ENCODE data around the gene CRIP2. TPM values are rescaled to one million over a fixed set of nuclear protein-coding genes. Genes with fewer than 3 reads are reported as not detected.
A peak's percentile ranks its signal among the peaks of the same experiment; 100 is the strongest.

Gene CRIP2
- total and polyA plus RNA-seq, 2 of the 13 experiments (the other 11 are each of a cell fraction or from before 2014, with no cell fraction given): 31.6 to 37.9 TPM

- peak; percentile 10; the same call in 1 of the 2 replicates for TF ChIP-seq ZNF770 (CRISPR knock-in tag; IDR thresholded peaks at IDR 0.05)
- no peak for TF ChIP-seq GTF2F1 (IDR thresholded peaks at IDR 0.05; ENCODE audit: low read length)
- 0 out of 2 replicates have a peak, but pooled peaks have one; percentile 20 for TF ChIP-seq ZNF761 (CRISPR knock-in tag; conservative IDR thresholded peaks at IDR 0.05)
- TF ChIP-seq ZC3H13 (CRISPR knock-in tag; IDR thresholded peaks at IDR 0.05): no peak
- TF ChIP-seq PRPF4 (IDR thresholded peaks at IDR 0.05; ENCODE audit: low read depth, low read length, poor library complexity, severe bottlenecking): no peak
- TF ChIP-seq GATAD2A (CRISPR knock-in tag; IDR thresholded peaks at IDR 0.05): no peak
- TF ChIP-seq ZNF501 (CRISPR knock-in tag; IDR thresholded peaks at IDR 0.05): 0 out of 2 replicates have a peak, but pooled peaks have one; percentile 11
- TF ChIP-seq, protein P1, sequence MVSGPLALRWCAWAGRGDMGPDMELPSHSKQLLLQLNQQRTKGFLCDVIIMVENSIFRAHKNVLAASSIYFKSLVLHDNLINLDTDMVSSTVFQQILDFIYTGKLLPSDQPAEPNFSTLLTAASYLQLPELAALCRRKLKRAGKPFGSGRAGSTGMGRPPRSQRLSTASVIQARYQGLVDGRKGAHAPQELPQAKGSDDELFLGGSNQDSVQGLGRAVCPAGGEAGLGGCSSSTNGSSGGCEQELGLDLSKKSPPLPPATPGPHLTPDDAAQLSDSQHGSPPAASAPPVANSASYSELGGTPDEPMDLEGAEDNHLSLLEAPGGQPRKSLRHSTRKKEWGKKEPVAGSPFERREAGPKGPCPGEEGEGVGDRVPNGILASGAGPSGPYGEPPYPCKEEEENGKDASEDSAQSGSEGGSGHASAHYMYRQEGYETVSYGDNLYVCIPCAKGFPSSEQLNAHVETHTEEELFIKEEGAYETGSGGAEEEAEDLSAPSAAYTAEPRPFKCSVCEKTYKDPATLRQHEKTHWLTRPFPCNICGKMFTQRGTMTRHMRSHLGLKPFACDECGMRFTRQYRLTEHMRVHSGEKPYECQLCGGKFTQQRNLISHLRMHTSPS (CRISPR knock-in tag; IDR thresholded peaks at IDR 0.05; ENCODE audit: low read depth): peak; percentile 87
- TF ChIP-seq ATF7 (IDR thresholded peaks at IDR 0.05): no peak
- no peak for TF ChIP-seq ATF7 (CRISPR knock-in tag; IDR thresholded peaks at IDR 0.05)
- TF ChIP-seq TAF1 (CRISPR knock-in tag; IDR thresholded peaks at IDR 0.05): no peak
- no peak for TF ChIP-seq THAP11 (CRISPR knock-in tag; IDR thresholded peaks at IDR 0.05)
- no peak for TF ChIP-seq ZNF75D (CRISPR knock-in tag; IDR thresholded peaks at IDR 0.05; ENCODE audit: borderline replicate concordance)
- TF ChIP-seq NR2F6 (IDR thresholded peaks at IDR 0.05): no peak
- TF ChIP-seq NR2F6 (CRISPR knock-in tag; IDR thresholded peaks at IDR 0.05): peak; percentile 65
- no peak for TF ChIP-seq CBX2 (IDR thresholded peaks at IDR 0.05; ENCODE audit: low read depth, low read length)
- TF ChIP-seq CBX2 (CRISPR knock-in tag; IDR thresholded peaks at IDR 0.05; ENCODE audit: low read depth): no peak
- no peak for TF ChIP-seq ZNF292 (CRISPR knock-in tag; IDR thresholded peaks at IDR 0.05; ENCODE audit: borderline replicate concordance, low read depth)
- no peak for TF ChIP-seq FUBP1 (CRISPR knock-in tag; IDR thresholded peaks at IDR 0.05; ENCODE audit: borderline replicate concordance)
- 0 out of 2 replicates have a peak, but pooled peaks have one; percentile 13 for TF ChIP-seq GFI1 (CRISPR knock-in tag; IDR thresholded peaks at IDR 0.05; ENCODE audit: borderline replicate concordance)
- TF ChIP-seq PATZ1 (CRISPR knock-in tag; IDR thresholded peaks at IDR 0.05): no peak
- TF ChIP-seq LCORL (IDR thresholded peaks at IDR 0.05): no peak
- TF ChIP-seq LCORL (CRISPR knock-in tag; IDR thresholded peaks at IDR 0.05): no peak; the same call in 1 of the 2 replicates
- 0 out of 2 replicates have a peak, but pooled peaks have one; percentile 21 for TF ChIP-seq ZNF550 (CRISPR knock-in tag; IDR thresholded peaks at IDR 0.05; ENCODE audit: borderline replicate concordance)
Measured at GRCh38 chr14:105496831-105497591, 22.4 kb downstream of the CRIP2 start (continued).

Measured in HepG2 (cell line).